Kidney (tissue), 14 donors: Measurements from ENCODE around the gene HECTD1. TPM values are rescaled to one million over a fixed set of nuclear protein-coding genes. Genes with fewer than 3 reads are reported as not detected.

ENCODE experiments used
- DNase-seq, 5 donors: peaks; one replicate each; pipeline ENCODE4 v3.0.0-alpha.2; 2013 to 2020
- FAIRE-seq: peaks from 2 replicates; lab custom pipeline; 2012; peaks lifted over from hg19 to GRCh38; lab: Jason Lieb, UNC
- H3K27ac ChIP-seq, 2 donors: one replicate each; pipeline ENCODE4 v1.7.0; 2013; ENCODE audit warnings: low read depth in 2 of 2, low read length in 2 of 2, inconsistent platforms in 1 of 2
- H3K27me3 ChIP-seq: one replicate; pipeline ENCODE4 v1.7.1; 2013; ENCODE audit warnings: low read length, inconsistent platforms; ENCODE audit not compliant: control insufficient read depth, insufficient read depth
- H3K36me3 ChIP-seq, 3 donors: one replicate each; pipeline versions ENCODE4 v1.7.0 to v1.7.1; 2013; ENCODE audit warnings: low read length in 3 of 3, control low read depth in 1 of 3, inconsistent platforms in 1 of 3; ENCODE audit not compliant: insufficient read depth in 3 of 3, control insufficient read depth in 2 of 3
- H3K4me1 ChIP-seq, 3 donors: one replicate each; pipeline versions ENCODE4 v1.7.0 to v1.7.1; 2013; ENCODE audit warnings: low read length in 3 of 3, inconsistent platforms in 1 of 3, low read depth in 1 of 3; ENCODE audit not compliant: control insufficient read depth in 2 of 3, insufficient read depth in 2 of 3
- H3K4me3 ChIP-seq, 3 donors: one replicate each; pipeline versions ENCODE4 v1.7.0 to v1.8.1; 2013; ENCODE audit warnings: low read length in 3 of 3, control low read depth in 1 of 3, inconsistent platforms in 1 of 3
- H3K9ac ChIP-seq, 3 donors: one replicate each; pipeline versions ENCODE4 v1.7.0 to v1.7.1; 2013; ENCODE audit warnings: low read length in 3 of 3, control low read depth in 1 of 3, inconsistent platforms in 1 of 3
- H3K9me3 ChIP-seq, 3 donors: one replicate each; pipeline versions ENCODE4 v1.7.0 to v1.7.1; 2013; ENCODE audit warnings: low read length in 3 of 3, control low read depth in 1 of 3, inconsistent platforms in 1 of 3; ENCODE audit not compliant: control insufficient read depth in 2 of 3, insufficient read depth in 1 of 3
- CTCF ChIP-seq: IDR thresholded peaks from 3 replicates; pipeline ENCODE4 v1.5.1; 2012; ENCODE audit warnings: mild to moderate bottlenecking, moderate library complexity, borderline replicate concordance; ENCODE audit not compliant: insufficient read depth; ENCODE audit errors: extremely low read depth
- intact Hi-C: fragments of 100-400 bp; cut with DNase I; formaldehyde crosslinking; loops from one replicate; pipeline ENCODE4 v1.11.1; 2022
- polyA plus RNA-seq: library from polyadenylated mRNA; stranded (reverse); fragments of 350-450 nt; fragmentation: Illumina TruSeq; extraction: RNeasy Lipid Tissue Mini Kit (QIAGEN cat#74804); gene quantifications from one replicate; pipeline ENCODE4 v1.2.3, GENCODE V29; 2014; ENCODE audit warnings: low read depth, low replicate concordance; ENCODE audit not compliant: insufficient read depth
- total RNA-seq: library from RNA; stranded (reverse); fragmentation: NEBNext Ultra II Directional; extraction: Animal tissue kit (Norgen Biotek cat#: 25700); gene quantifications from one replicate; pipeline ENCODE4 v1.2.1, GENCODE V29; 2021
- donor health status: control.
- donor health status: control.
- donor health status: control.
- donor health status: control.
- donor health status: control.
- donor health status: DM: yes; HTN: yes; CAD: no.
- donor health status: Normal renal cell carcinoma (clear cell type).

HECTD1 gene
- total and polyA plus RNA-seq, 2 donors from 2014 or later, result 35.5 to 164 TPM

GRCh38 chr14:31174433-31174832 is 33.2 kb downstream of the HECTD1 start:
- H3K27me3 ChIP-seq, result no peaks in the 10 kb centered on the region
- H3K9ac ChIP-seq, result no peak overlapping the region
- H3K36me3 ChIP-seq, result peaks cover 6 to 38% (median 15%) of the 10 kb centered on the region in 3 donors
- H3K4me3 ChIP-seq, result no peak overlapping the region
- intact Hi-C loops, result no loop called here
- FAIRE-seq, result no peak
- H3K27ac ChIP-seq, result no peak overlapping the region
- no peak for DNase-seq
- no peaks in the 10 kb centered on the region for H3K4me1 ChIP-seq
- H3K9me3 ChIP-seq, result no peaks in the 10 kb centered on the region
- no peak for TF ChIP-seq CTCF

GRCh38 chr14:31173120-31173837 is 34.3 kb downstream of the HECTD1 start:
- H3K36me3 ChIP-seq, result peaks cover 6 to 40% (median 17%) of the 10 kb centered on the region in 3 donors

GRCh38 chr14:31172084-31172483 is 35.5 kb downstream of the HECTD1 start:
- no peak for DNase-seq
- TF ChIP-seq CTCF, result no peak
- Histone ChIP-seq H3K27me3 (no peaks in the 10 kb centered on the region), H3K9ac (no peak overlapping the region), H3K27ac (no peak overlapping the region), H3K36me3 (peaks cover 8 to 52% (median 20%) of the 10 kb centered on the region in 3 donors), H3K4me3 (no peak overlapping the region), H3K4me1 (no peaks in the 10 kb centered on the region), H3K9me3 (no peaks in the 10 kb centered on the region)
- no peak for FAIRE-seq
- intact Hi-C loops, result no loop called here

More at GRCh38 chr14:31173120-31173837, 34.3 kb downstream of the HECTD1 start:
- Histone ChIP-seq H3K4me3 (no peak overlapping the region), H3K9ac (no peak overlapping the region), H3K27me3 (no peaks in the 10 kb centered on the region), H3K9me3 (no peaks in the 10 kb centered on the region), H3K4me1 (no peaks in the 10 kb centered on the region), H3K27ac (no peak overlapping the region)
- FAIRE-seq, result no peak
- no peak for TF ChIP-seq CTCF
- DNase-seq, result no peak
- intact Hi-C loops, result no loop called here

- intact Hi-C loops, result no loop called here
- no peaks in the 10 kb centered on the region for H3K9me3 ChIP-seq
- H3K4me1 ChIP-seq, result peaks cover 0 to 4% (median 0%) of the 10 kb centered on the region in 3 donors
- DNase-seq, result no peak
- no peak overlapping the region for H3K4me3 ChIP-seq
- H3K9ac ChIP-seq, result no peak overlapping the region
- no peak for FAIRE-seq
- H3K36me3 ChIP-seq, result peaks cover 8 to 56% (median 20%) of the 10 kb centered on the region in 3 donors
- no peak for TF ChIP-seq CTCF
- no peak overlapping the region for H3K27ac ChIP-seq
- no peaks in the 10 kb centered on the region for H3K27me3 ChIP-seq
Observed at GRCh38 chr14:31170411-31170810, 37.2 kb downstream of the HECTD1 start.
